Measurements from ENCODE around the gene WWP2.
"Not testable (repeated sequence)": the region's sequence is repeated elsewhere in the genome, so short reads cannot be mapped to it uniquely, and the experiment has no call there.

Gene WWP2

DNA sequence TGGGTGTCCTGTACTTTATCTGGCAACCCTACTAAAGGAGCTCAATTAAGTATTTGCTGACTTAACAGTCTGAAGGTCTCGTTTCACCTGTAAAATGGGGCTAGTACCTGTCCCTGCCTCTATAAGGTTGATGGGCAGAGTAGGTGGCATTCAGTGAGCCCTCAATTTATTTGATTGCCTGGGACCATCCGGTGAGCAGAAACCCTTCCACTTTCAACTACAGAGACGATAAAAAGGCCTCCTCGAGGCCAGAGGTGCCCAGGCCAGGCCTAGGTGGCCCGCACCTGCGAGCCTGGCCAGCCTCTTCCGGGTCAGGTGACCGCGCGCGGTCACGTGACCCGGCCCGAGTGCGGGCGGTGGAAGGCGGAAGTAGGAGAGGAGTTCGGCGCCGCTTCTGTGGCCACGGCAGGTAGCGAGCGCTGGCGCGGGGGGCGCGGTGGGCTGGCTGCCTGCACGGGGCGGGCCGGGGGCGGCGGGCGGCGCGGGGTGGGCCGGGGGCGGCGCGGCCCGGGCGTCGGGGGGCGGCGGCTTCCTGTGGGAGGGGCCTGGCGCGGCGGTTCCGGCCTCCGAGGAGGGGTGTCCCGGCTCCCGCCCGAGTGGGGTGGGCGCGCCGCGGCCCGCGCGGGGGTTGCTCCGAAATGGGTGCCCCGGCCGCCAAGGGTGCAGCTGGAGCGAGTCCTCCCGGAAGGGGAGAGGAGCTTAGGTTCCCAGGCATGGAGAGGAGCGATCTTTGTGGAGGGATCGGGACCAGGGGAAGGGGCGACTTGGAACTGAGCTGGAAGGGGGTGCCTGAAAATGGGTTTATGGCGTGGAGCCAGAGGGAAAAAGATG is at the start of gene WWP2:
Gene WWP2, plus strand, starts transcription at position 350 of the 831 bp plus-strand sequence. CDS start 24,679 bp downstream, outside the sequence.
- no peak for DNase-seq (ENCODE audit: low read depth, low spot score)

DNA sequence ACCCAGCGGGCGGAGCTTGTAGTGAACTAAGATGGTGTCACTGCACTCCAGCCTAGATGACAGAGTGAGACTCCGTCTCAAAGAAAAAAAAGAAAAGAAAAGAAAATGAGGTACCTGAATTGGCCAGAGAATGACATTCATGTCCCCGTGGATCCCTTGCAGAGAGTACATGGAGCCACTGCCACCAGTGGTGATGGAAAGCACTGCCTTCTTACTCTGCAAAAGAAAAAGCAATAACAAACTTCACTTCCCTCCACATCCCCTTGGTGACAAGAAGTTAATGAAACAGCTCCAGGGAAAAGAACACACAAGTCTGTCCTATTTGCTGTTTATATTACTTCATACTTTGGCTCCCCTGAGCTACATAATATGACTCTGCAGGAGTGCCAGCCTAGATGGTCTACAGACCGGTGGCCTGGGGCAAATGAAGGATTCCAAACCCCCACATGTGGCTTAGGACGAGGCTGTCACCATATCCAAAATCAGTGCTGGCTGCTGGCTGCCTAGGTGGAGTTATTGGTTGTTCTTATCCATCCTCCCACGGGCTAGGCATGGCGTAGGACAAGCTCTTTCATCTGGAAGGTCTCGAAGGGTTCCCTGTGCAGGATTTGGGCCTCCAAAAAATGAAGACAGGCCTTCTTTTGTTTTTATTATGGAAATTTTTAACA is 49.1 kb upstream of the WWP2 start:
- DNase-seq (ENCODE audit: low read depth, low spot score) = no peak

- DNase-seq (ENCODE audit: low read depth, low spot score) = no peak
These were observed 45.1 kb upstream of the WWP2 start for GRCh38 chr16:69717066-69717465.

DNA sequence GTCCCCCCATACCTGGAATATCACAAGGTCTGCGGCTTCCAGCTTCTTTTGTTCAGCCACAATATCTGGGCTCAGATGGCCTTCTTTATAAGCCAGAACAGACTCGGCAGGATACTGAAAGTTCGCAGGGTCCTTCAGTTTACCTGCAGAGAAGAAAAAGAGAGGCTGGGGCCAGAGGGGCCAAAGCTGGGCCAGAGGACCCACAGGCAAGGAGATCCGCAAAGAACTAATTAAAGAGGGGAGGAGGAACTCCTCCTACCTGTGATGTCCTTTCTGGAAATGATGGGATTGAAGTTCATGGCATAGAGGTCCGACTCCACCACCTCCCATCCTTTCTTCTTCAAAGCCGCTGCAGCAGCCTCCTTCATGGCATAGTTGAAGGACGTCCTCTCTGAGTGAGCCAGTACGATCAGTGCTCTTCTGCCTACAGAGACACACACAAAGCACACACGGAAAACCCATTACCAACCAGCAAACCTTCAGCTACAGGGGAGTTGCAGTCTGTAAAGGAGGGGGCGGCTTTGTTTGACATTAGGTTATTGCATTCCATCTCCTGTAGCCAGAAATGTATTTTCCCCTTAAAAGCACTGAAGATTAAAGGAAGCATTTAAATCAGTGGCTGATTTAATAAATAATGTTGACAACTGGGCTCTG is 43.9 kb upstream of the WWP2 start:
- no peak for DNase-seq (ENCODE audit: low read depth, low spot score)

GRCh38 chr16:69720822-69721430 is 41.2 kb upstream of the WWP2 start:
- DNase-seq (ENCODE audit: low read depth, low spot score) = no peak

- DNase-seq (ENCODE audit: low read depth, low spot score) = no peak
These were observed 40.6 kb upstream of the WWP2 start for GRCh38 chr16:69721441-69721957.

DNA sequence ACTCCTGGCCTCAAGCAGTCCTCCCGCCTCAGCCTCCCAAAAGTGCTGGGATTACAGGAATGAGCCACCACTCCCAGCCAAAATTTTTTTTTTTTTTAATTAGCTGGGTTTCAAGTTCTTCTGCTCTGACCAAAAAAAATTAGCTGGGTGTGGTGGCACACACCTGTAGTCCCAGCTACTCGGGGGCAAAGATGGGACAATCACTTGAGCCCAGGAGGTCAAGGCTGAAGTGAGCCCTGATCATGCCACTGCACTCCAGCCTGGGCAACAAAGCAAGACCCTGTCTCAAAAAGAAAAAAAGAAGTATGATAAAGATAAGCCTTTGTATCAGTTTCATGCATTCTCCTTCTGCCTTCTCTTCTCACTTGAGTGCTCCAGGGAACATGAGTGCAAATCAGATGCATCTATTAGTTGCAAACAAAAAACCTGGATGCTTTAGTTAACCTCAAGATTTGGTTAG is 37.7 kb upstream of the WWP2 start:
- DNase-seq (ENCODE audit: low read depth, low spot score) = no peak

GRCh38 chr16:69724981-69725479 is 37.1 kb upstream of the WWP2 start:
- DNase-seq (ENCODE audit: low read depth, low spot score) = no peak

DNA sequence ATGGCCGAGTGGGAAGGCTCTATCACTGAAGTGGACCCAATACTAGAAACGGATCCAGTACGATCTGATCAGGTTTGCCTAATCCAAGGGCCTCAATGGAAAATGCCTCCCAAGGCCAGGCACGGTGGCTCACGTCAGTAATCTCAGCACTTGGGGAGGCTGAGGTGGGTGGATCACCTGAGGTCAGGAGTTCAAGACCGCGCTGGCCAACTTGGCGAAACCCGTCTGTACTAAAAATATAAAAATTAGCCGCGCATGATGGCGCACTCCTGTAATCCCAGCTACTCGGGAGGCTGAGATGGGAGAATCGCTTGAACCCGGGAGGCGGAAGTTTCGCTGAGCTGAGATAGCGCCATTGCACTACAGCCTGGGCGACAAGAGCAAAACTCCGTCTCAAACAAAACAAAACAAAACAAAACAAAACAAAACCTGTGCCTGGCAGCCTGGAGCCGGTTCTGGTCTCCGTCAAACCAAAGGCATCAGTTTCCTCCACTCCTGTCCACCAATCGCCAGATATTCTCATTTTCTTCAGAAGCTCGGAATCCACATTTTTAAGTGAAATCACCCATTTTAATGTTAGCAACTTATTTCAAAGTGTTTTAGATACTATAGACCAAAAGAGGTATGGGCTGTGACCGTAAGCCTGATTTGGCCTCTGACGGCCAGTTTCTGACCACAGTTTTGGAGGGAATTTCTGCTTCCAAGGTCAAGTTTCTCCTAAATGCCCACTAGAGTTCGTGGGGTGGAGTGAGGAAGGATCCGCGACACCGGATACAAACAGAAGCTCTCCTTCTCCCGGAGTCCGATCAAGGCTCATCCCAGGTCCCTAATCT is 36.4 kb upstream of the WWP2 start:
- no peak for DNase-seq (ENCODE audit: low read depth, low spot score)

DNA sequence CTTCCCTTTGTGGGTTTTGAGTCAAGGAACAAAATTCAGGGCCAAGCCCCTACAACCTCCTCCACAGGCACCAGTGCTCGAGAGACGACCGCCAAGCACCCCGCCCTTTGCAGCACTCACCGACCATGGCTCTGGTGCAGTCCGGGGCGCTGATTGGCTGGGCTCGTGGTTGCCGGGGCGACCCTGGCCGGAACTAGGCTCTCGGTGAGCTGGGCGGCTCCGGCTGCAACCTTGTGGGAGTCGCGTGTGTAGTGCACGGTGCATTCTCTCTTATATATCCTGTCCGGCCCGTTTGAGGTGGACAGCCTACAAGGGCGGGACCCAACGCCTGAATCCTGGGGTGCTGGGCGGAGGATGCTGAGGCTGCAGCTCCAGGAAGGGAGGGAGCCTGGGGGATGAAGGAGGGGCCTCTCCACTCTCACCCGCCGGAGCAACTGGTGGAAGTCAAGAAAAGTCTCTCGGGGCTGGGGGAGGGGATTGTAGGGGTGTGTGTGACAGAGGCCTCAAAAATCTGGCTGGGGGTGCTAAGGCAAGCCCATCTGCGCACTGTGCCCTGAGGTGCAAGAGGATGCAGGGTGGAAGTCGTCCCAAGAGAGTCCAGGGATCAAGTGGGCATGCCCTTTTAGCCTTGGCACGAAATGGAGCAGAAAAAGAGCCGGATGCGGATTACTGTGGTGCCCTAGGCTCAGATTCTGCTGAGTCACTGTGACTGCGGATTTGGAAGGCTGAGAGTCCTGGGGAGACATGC is 35.6 kb upstream of the WWP2 start, which contains the start of gene NQO1:
Gene NQO1, minus strand, starts transcription at position 248 of the 748 bp plus-strand sequence. Its CDS starts 121 bp downstream, at position 127.
- peak; percentile 94 for DNase-seq (ENCODE audit: low read depth, low spot score)

GRCh38 chr16:69727916-69728270 is 34.2 kb upstream of the WWP2 start:
- DNase-seq (ENCODE audit: low read depth, low spot score) = no peak

DNA sequence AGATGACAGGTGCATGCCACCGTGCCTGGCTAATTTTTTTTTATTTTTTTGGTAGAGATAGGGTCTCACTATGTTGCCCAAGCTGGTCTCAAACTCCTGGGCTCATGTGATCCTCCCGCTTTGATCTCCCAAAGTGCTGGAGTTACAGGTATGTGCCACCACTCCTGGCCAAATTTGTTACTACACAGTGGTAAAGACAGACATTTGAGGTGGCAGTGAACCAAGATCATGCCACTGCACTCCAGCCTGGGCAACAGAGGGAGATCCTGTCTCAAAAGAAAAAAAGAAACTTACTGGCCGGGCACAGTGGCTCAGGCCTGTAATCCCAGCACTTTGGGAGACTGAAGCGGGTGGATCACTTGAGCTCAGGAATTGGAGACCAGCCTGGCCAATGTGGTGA is 33.1 kb upstream of the WWP2 start:
- DNase-seq (ENCODE audit: low read depth, low spot score) = not testable (repeated sequence)

DNA sequence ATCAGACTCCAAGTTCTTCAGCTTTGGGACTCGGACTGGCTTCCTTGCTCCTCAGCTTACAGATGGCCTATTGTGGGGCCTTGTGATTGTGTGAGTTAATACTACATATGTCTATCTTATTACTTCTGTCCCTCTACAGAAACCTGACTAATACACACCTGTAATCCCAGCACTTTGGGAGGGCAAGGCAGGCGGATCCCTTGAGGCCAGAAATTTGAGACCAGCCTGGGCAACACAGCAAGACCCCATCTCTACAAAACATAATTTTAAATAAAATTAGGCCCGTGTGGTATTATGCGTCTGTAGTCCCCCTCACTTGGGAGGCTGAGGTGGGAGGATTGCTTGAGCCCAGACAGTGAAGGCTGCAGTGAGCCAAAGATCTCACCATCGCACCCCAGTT is 30.9 kb upstream of the WWP2 start:
- DNase-seq (ENCODE audit: low read depth, low spot score) = not testable (repeated sequence)

GRCh38 chr16:69732101-69732500 is 30.0 kb upstream of the WWP2 start:
- no peak for DNase-seq (ENCODE audit: low read depth, low spot score)

DNA sequence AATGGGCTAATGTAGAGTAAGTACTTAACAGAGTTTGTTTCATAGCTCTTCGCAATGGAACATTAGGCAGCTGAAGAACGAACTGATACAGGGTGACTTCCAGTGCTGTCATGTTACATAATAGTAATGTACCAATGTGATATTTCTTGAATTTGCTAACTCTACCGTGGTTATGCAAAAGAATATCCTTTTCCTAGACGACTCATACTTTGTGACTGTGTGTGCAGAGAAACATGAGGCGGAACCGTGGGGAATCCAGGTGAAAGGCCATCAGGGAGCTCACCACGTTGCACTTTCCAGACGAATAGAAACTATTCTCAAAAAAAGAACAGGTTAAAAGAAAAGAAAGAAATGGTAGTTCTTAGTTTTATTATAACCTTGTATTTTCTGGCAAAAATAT is 20.6 kb upstream of the WWP2 start:
- DNase-seq (ENCODE audit: low read depth, low spot score) = no peak

DNA sequence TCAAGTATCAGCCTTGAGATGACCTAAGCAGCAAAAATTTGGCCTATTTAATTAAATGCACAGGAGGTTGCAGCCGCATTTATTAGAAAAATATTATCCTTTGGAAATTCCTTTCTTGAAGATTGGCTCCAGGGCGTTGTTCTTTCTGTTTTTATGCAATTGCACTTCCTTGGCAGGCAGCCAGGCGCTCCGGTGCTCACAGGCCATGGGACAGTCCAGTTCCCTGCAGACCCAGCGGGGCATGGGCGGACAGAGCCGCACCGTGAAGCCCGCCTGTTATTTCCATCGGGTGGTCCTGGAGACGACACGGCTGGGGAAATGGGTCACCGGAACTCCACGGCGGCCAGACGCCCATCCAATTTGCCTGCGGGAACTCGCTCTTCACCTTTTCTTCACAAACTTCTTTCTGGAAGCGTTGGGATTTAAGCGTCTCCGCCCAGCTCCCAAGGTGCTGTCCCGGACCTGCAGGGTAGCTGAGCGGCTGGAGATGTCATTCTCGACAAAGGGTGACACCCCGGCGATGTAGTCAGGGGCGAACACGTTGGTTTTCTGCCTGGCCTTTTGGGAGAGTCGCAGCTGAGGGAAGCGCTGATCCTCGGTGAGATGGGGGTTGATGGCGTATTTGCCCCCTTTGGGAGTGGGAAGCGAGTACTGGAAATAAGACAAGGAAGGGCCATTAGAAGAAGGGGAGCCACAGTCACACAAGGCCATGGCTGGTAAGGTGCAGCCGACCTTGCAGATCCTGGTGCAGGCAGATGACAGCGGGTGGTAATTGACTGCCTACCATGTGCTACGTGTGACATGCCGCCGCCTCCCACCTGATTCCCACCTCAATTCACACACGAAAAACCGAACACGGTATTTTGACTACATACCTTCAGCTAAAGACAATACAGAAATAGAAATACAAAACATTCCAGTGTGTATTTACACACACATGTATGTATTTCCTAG is 19.9 kb upstream of the WWP2 start:
- DNase-seq (ENCODE audit: low read depth, low spot score) = no peak

GRCh38 chr16:69744363-69745231 is 17.5 kb upstream of the WWP2 start:
- no peak for DNase-seq (ENCODE audit: low read depth, low spot score)

DNA sequence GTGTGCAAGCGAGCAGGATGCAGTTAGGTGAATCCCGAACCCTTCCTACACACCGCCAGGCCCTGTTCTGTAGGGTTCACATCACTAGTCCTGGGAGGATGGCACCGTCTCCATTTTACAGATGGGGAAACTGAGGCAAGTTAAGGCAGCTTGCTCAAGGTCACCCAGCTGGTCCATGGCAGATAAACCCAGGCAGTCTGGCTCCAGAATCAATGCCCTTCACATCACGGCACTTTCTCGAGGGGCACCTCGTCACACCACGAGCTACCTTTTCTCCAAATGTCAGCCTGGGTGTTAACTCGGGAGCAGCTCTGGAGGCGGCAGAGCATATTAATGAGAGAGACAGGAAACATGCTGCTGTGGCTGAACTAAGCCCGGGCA is 16.9 kb upstream of the WWP2 start:
- DNase-seq (ENCODE audit: low read depth, low spot score) = no peak

Data from smooth muscle cell of the brain vasculature (primary cell).